DLD1 (cell line): ENCODE measurements around the gene LCMT2.

ENCODE experiments used
- in situ Hi-C: cut with HindIII; loops from 2 replicates; pipeline ENCODE4 v1.10.0; 2017; ENCODE audit warnings: low sequenced_read_pairs

Gene LCMT2, protein sequence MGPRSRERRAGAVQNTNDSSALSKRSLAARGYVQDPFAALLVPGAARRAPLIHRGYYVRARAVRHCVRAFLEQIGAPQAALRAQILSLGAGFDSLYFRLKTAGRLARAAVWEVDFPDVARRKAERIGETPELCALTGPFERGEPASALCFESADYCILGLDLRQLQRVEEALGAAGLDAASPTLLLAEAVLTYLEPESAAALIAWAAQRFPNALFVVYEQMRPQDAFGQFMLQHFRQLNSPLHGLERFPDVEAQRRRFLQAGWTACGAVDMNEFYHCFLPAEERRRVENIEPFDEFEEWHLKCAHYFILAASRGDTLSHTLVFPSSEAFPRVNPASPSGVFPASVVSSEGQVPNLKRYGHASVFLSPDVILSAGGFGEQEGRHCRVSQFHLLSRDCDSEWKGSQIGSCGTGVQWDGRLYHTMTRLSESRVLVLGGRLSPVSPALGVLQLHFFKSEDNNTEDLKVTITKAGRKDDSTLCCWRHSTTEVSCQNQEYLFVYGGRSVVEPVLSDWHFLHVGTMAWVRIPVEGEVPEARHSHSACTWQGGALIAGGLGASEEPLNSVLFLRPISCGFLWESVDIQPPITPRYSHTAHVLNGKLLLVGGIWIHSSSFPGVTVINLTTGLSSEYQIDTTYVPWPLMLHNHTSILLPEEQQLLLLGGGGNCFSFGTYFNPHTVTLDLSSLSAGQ

DNA sequence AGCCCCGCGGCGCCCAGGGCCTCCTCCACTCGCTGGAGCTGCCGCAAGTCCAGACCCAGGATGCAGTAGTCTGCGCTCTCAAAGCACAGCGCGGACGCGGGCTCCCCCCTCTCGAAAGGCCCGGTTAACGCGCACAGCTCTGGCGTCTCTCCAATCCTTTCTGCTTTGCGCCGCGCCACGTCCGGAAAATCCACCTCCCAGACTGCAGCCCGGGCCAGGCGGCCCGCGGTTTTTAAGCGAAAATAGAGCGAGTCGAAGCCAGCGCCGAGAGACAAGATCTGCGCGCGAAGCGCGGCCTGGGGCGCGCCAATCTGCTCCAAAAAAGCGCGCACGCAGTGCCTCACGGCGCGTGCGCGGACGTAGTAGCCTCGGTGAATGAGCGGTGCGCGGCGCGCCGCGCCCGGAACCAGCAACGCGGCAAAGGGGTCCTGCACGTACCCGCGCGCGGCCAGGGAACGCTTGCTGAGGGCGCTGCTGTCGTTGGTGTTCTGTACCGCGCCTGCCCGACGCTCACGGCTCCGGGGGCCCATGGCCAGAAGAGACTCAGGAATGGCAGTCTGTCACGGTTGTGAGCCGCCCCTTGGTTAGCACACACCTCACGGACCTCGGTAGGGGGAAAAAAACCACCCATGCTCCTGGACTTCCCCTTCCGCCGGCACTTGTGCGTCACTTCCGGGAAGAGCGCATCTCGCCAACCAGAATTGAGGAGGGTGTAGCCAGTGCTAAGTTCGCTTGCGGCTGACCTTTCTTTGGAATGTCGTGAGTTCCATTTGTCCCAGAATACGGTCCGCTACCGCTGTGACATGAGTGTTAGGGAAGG lies at the start of gene LCMT2:
TSS of gene LCMT2 (minus strand) at position 614 of the 820 bp plus-strand sequence. CDS start at position 530, 84 bp downstream.
- in situ Hi-C loops: no loop called here

DNA sequence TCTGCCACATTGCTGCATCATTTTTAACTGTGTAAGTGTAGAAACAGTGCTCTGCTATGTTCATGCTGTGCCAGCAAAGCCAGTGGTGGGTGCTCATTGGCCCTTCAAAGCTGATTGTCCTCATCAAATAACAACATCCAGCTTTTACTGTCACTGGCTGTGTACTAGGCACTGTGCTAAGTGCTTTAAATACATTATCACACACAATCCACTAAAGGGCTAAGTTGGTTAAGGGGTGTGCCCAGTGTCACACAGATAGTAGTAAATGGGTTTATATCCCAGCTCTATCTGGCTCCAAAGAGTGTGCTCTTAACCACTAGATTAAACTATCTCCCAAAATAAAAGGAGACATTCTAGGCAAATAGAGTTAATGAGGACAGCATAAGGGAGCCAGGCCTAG lies 48.2 kb upstream of the LCMT2 start:
- in situ Hi-C loops: no loop called here

DNA sequence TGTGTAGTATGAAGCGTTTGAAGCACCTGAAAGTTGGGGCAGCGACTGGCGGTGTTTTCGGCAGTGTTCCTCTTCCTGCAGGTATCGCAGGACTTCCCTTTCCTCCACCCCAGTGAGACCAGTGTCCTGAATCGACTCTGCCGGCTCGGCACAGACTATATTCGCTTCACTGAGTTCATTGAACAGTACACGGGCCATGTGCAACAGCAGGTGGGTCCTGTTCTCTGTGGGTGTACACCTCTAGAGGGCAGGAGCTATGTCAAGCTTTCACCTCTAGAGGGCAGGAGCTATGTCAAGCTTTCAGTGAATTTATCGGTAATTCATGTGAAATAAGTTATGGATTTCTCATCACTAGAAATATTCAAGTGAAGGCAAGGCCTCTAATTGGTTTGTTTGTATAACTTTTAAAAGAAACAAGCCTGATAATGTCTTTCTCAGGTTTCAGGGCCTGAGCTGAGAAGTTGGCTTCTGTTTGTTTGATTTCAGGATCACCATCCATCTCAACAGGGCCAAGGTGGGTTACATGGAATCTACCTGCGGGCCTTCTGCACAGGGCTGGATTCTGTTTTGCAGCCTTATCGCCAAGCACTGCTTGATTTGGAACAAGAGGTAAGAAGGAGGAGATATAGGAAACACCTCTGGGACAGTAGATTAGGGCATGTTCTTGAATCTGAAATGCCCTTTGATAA lies 45.8 kb upstream of the LCMT2 start:
- in situ Hi-C loops: no loop called here

DNA sequence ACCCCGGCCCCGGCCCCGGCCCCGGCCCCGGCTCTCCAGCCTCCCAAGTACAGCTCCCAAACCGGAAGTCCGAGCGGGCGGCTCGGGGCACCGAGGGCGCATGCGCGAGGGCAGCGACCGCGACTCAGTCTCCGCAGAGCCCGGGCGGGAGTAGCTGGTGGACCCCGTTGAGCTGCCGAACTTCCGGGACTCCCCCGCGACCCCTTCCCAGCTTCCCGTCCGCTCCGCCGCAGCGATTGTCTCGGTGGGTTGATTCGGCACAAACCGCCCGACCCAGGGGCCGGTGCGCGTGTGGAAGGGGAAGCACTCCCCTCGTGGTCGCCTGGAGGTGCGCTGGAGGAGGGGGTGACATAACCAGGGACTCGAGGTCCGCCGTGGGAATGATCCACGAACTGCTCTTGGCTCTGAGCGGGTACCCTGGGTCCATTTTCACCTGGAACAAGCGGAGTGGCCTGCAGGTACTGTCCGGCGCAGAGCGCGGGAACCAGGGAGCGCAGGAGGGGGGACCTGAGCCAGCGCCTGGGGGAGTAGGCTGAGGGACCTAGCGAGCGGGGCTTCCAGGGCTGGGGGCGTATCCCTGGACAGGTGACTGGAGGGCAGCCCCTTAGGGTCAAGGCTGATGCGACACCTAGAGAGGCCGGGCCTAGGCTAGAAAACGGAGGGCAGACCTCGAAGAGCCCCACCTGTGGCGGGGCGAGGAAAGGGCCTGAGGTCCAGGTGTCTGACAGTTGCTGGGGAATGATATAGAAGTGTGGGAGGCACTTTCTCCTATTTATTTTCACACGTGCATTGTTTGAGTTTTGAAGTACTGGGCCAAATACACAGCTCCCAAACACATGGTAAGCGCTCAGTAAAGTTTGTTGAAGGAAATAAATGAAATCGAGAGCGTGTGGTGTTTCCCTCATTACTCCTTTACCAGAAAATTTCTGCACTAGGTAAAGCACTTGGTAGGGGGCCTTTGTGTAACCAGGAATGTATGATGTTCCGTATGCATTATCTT lies 40.9 kb upstream of the LCMT2 start, which contains the start of the genes TUBGCP4 and ZSCAN29:
TSS of gene TUBGCP4 (plus strand) at position 127 of the 1,000 bp plus-strand sequence. CDS start at position 381, 254 bp downstream.
TSS of gene ZSCAN29 (minus strand) at position 69 of the 1,000 bp plus-strand sequence. CDS start 1,130 bp downstream, outside the sequence.
- in situ Hi-C loops: no loop called here

DNA sequence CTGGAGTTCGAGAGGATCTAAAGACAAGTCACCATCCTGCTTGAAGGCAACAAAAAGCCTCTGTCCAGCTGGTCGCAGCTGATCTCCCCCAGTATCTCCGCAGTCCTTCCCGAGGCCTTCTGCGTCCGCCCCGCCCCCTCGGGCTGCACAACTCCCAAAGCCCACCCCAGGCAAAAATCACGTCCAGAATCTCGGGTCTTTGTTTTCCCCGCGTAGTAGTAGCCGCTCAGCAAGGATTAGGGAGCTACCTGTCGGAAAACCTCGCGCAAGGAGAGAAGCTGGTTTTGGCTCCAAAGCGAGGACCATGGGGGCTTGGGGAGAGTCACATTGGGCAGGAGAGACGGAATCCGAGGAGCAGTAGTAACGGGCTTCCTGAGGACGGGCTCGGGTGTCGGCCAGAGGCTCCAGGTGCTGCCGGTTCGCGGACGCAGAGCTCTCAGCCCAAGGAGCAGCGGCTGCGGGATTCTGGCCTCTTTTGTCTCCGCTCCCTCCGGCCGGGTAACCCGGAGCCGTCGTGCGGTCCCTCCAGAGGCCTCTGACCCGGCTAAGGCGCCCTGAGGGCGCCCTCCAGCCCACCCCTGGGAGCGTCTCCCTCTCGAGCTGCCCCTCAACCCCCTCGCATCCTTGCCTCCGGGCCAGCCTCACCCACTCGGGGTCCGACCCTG lies 40.1 kb upstream of the LCMT2 start:
- in situ Hi-C loops: no loop called here

DNA sequence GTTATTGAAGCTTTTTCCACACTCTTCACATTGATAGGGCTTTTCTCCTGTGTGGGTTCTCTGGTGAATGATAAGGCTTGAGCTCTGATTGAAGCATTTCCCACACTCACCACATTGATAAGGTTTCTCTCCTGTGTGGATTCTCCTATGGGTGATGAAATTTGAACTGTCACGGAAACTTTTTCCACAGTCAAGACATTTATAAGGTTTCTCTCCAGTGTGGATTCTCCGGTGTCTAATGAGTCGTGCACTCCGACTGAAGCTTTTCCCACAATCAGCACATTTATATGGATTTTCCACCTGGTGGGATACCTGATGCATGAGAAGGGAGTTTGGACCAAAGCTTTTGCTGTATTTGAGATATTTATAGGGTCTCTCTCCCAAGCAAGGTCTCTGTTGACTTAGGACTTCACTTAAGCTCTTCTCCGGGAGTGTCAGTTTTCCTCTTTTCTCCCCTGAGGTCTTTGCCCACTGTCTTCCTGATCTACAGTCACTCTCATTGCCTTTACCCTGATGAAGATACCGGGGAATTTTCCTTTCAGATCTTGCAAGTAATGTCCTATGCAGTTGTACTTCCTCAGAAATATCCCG lies 31.0 kb upstream of the LCMT2 start:
- in situ Hi-C loops: loop anchor here (5.0 kb wide), 1 partner anchor 56 kb away; no protein-coding TSS in a partner anchor

DNA sequence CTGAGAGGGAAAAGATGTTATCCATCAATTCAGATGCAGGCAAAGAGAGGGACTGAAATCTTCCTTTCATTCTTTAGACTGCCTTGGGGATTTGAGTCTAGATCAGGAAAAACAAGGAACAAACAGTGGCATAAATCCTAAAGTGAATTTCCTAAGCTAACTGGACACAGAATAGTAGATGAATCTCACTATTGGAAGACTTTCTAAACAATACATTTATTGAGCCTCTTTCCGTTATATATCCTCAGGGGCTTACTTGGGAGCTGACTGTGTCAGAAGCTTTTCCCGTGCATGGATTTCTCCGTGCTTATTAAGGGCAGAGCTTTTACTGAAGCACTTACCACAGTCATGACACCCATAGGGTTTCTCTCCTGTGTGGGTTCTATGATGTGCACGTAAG lies 30.4 kb upstream of the LCMT2 start:
- in situ Hi-C loops: loop anchor here (5.0 kb wide), 1 partner anchor 56 kb away; no protein-coding TSS in a partner anchor

DNA sequence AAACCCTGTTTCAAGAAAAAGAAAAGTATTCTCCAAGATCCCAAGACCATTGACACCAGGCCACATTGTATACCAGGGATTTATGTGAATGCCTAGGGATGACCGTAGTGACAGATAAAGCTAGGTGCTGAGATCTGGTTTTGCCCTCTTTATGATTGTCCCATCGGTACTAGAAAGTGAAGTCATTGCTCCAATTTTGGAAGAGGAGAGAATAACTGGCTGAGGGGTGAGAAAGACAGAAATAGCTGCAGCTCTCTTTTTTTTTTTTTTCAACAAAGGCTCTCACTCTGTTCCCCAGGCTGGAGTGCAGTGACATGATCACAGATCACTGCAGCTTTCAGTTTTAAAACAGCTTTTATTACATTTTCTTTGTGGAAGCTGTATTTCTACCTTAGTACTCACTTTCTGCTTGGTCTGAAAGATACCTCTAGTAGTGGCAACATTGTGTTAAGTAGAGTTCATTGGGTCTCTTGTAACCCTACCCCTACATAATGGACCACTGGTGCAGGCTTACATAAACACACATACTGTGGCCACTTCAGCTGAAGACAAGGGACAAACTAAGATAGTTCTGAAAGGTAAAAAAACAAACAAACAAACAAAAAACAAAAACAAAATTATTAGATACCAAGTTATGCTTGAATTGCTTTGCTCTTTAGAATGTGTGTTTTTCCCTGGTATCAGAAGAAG lies 22.5 kb upstream of the LCMT2 start:
- in situ Hi-C loops: no loop called here

DNA sequence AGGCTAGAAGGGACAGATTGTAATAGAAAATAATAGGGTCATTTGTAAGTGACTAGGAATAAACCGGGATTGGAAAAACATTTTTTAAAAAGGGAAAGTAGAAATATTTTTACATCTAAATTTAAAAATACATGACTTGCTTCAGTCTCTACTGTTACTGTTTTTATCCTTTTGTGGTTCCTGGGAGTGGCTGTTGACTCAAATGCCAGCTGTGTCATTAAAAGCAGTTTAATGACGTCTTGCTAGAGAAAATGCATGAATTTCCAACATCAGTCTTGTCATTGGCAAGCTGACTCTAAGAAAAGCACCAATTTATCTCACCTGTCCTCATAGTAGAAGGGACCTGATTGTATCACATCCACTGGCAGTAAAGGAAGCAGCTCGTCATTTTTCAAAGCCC lies 16.7 kb upstream of the LCMT2 start:
- in situ Hi-C loops: no loop called here

DNA sequence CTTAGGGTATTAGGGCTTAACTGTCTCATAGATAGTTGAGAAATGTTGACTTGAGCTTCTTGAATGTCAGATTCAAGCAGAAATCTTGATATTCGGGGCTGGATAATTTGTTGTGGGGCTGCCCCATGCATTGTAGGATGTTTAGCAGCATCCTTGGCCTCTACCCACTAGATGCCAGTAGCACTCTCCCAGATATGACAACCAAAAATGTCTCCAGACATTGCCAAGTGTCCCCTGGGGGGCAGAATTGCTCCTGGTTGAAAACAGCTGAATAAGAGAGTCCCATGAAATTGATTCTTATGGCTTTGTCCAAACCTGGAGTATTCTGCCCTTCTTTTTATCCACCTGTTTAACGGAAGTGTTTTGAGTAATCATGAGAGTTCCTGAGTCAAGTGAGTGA lies 15.9 kb upstream of the LCMT2 start:
- in situ Hi-C loops: no loop called here

DNA sequence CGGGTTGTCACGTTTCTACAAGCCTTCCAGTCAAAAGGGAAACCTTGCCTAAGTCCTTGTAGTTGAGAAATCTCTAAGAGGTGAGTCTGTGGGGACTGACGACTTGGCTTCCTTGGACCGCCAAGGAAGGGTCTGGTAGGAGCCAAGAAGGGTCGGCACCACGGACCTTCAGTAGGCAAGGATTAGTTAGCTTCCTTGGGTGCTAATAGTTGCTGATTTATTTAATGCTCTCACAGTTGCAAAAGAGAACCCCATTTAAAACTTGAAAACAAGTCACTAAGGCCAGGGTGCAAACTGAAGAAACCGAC lies 361 bp upstream of the LCMT2 start:
- in situ Hi-C loops: no loop called here

DNA sequence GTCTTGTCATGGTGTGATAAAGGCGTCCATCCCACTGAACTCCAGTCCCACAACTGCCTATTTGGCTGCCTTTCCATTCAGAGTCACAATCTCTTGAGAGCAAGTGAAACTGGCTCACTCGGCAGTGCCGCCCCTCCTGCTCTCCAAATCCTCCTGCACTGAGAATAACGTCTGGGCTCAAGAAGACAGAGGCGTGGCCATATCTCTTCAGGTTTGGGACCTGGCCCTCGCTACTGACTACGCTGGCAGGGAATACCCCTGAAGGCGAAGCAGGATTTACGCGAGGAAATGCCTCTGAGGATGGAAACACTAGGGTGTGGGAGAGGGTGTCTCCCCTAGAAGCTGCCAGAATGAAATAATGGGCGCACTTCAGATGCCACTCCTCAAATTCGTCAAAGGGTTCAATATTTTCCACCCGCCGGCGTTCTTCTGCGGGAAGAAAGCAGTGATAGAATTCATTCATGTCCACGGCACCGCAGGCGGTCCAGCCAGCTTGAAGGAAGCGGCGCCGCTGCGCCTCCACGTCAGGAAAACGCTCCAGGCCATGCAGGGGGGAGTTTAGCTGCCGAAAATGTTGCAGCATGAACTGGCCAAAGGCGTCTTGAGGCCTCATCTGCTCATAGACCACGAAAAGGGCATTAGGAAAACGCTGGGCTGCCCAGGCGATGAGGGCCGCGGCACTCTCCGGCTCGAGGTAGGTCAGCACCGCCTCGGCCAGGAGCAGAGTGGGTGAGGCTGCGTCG lies 985 bp downstream of the LCMT2 start:
- in situ Hi-C loops: no loop called here

DNA sequence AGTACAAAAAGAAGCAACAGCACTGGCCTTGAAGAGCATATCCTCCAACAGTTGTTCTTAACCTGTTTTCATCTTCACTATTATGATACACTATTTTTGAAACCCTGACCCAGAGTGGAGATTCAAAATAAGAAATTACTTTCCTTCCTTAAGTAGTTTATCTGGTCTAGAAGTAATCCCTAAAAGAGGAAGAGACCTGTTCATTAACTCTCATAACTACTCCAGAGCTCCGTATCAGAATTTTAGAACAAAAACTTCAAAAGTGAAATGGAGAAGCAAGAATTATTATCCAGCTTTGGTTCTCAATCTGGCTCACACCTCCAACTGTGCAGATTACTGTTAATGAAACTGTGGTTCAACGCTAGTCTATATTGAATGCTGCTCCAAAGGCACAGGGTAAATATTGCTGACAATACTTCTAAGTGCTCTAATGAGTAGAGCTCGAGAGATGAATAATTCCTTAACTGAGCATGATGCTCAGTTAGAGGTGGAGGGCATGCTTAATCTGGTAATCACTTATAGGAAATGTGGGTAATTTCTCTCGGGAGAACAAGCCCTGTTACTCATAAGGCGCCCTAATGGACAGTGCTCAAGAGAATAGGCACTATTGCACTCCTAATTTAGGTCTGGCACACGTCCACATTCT lies 5.2 kb downstream of the LCMT2 start:
- in situ Hi-C loops: no loop called here

DNA sequence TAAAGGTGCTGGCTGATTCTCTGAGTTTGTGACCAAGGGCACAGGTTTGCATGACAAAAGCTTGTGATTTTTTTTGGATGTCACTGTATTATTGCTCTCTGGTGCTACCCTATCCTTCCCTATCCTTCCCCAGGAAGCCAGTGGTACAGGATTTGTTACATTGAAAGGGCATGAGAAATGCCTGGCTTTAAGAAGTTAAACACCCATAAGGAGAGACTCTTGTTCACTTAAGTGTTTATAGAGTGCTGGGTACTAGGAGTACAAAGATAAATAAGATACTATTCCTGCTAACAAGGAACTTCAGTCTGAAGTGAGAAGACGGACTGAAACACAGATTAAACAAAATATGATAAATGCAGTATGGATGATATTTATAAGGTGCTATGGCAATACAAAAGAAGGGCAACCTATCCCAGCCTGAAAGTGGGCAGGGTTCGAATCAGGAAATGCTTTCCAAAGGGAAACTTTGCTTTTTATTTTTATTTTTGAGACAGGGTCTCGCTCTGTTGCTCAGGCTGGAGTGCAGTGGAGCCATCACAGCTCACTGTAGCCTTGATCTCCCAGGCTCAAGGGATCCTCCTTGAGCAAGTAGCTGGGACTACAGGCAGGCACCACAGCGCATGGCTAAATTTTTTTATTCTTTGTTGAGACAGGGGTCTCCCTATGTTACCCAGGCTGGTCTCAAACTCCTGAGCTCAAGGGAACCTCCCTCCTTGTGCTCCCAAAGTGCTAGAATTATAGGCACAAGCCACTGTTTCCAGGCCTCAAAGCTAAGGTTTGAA lies 11.2 kb downstream of the LCMT2 start:
- in situ Hi-C loops: no loop called here

DNA sequence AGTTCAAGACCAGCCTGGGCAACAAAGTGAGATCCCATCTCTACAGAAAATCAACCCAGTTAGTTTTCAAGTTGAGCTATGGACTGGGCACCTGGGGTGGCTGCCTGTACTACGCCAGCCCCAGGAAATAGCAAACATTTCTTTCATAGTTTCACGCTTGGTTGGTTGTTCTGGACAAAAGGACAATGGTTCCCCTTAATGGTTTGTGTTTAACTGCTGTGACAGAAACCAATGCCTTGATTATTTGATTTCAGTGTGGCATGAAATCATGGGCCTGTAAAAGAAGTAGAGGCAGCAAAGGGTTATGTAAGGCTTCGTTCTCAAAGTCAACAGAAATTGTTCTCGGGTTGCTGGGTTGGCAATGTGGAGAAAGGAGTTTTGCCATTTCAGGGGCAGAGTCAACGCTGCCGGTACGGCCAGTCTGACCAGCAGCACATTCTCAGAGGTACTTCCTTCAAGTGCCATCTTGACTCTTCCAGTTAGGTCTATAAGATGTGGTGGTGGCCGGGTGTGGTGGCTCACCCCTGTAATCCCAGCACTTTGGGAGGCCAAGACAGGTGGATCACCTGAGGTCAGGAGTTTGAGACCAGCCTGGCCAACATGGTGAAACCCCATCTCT lies 12.7 kb downstream of the LCMT2 start:
- in situ Hi-C loops: no loop called here

DNA sequence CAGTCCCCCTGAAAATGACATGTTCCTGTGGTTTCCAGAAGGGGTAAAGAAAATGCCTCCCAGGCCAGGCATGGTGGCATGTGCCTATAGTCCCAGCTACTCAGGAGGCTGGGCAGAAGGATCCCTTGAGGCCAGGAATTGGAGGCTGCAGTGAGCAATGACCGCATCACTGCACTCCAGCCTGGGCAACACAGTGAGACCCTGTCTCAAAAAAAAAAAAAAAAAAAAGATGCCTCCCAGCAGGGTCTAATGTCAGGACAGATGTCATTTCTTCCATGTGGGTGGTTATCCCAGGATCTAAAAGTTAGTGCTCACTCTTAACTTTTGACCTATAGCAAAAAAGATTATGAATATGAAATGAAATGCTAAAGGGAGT lies 13.4 kb downstream of the LCMT2 start:
- in situ Hi-C loops: no loop called here
